Progenitor cell of endocrine pancreas (in vitro differentiated cells): ENCODE data around the gene SCAP. TPM values are rescaled to one million over a fixed set of nuclear protein-coding genes. Genes with fewer than 3 reads are reported as not detected.
A peak's percentile ranks its signal among the peaks of the same experiment; 100 is the strongest.

ENCODE experiments used
- DNase-seq: peaks from one replicate; pipeline ENCODE4 v3.0.0; 2021; ENCODE audit warnings: low spot score; ENCODE audit not compliant: unreplicated experiment
- H3K27ac Mint-ChIP-seq: 2 replicates; pipeline ENCODE4 v1.8.0; 2021; ENCODE audit warnings: mild to moderate bottlenecking, moderate library complexity, mixed read lengths
- H3K27me3 Mint-ChIP-seq: 2 replicates; pipeline ENCODE4 v1.8.0; 2021; ENCODE audit warnings: mixed read lengths
- H3K36me3 Mint-ChIP-seq: 2 replicates; pipeline ENCODE4 v1.8.0; 2022; ENCODE audit warnings: mixed read lengths; ENCODE audit not compliant: insufficient read depth
- H3K4me1 Mint-ChIP-seq: 2 replicates; pipeline ENCODE4 v1.8.0; 2021; ENCODE audit warnings: low read depth, mixed read lengths
- H3K4me3 Mint-ChIP-seq: 2 replicates; pipeline ENCODE4 v1.8.0; 2021; ENCODE audit warnings: low read depth, mild to moderate bottlenecking, moderate library complexity, mixed read lengths
- H3K9me3 Mint-ChIP-seq: 2 replicates; pipeline ENCODE4 v1.8.0; 2021; ENCODE audit warnings: low read depth, mixed read lengths
- total RNA-seq: library from RNA; stranded (reverse); gene quantifications from 2 replicates; pipeline ENCODE4 v1.2.1, GENCODE V29; 2021
- TF ChIP-seq, protein P1 (sequence below): fragments of 200-600 bp; sonication (generic); IDR thresholded peaks from one replicate; pipeline ENCODE4 v1.5.0; 2021; ENCODE audit warnings: antibody characterized with exemption, mild to moderate bottlenecking; ENCODE audit not compliant: unreplicated experiment

The SCAP gene
- total RNA-seq, 1 donor from 2014 or later = 140 TPM

DNA sequence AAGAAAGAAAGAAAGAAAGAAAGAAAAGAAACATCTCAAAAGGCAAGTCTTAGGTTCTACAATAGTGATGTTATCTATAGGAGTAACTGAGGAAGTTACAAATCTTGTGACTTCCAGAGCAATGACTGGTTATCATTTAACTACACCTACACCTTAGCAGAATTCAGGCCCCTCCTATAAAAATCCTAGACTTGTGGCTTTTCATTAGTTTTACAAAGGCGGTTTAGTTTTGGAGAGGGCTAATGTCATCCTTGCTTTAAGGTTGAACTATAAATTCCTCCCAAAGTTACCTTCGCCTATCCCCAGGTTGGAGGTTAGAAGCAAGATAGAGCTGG is 4.1 kb upstream of the SCAP start:
- DNase-seq = no peak
- Mint-ChIP-seq H3K36me3 (no peaks in the 10 kb centered on the region), H3K4me1 (peaks cover 20% of the 10 kb centered on the region), H3K27me3 (no peaks in the 10 kb centered on the region), H3K9me3 (no peaks in the 10 kb centered on the region), H3K4me3 (no peak overlapping the region), H3K27ac (no peak overlapping the region)
- TF ChIP-seq, protein P1, sequence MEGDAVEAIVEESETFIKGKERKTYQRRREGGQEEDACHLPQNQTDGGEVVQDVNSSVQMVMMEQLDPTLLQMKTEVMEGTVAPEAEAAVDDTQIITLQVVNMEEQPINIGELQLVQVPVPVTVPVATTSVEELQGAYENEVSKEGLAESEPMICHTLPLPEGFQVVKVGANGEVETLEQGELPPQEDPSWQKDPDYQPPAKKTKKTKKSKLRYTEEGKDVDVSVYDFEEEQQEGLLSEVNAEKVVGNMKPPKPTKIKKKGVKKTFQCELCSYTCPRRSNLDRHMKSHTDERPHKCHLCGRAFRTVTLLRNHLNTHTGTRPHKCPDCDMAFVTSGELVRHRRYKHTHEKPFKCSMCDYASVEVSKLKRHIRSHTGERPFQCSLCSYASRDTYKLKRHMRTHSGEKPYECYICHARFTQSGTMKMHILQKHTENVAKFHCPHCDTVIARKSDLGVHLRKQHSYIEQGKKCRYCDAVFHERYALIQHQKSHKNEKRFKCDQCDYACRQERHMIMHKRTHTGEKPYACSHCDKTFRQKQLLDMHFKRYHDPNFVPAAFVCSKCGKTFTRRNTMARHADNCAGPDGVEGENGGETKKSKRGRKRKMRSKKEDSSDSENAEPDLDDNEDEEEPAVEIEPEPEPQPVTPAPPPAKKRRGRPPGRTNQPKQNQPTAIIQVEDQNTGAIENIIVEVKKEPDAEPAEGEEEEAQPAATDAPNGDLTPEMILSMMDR = no peak

- Mint-ChIP-seq H3K27ac (no peak overlapping the region), H3K27me3 (no peaks in the 10 kb centered on the region), H3K9me3 (no peaks in the 10 kb centered on the region), H3K4me1 (peaks cover 35% of the 10 kb centered on the region), H3K4me3 (no peak overlapping the region), H3K36me3 (no peaks in the 10 kb centered on the region)
- TF ChIP-seq, protein P1 = no peak
- no peak for DNase-seq
Observed at GRCh38 chr3:47478022-47478421, 2.3 kb upstream of the SCAP start.

DNA sequence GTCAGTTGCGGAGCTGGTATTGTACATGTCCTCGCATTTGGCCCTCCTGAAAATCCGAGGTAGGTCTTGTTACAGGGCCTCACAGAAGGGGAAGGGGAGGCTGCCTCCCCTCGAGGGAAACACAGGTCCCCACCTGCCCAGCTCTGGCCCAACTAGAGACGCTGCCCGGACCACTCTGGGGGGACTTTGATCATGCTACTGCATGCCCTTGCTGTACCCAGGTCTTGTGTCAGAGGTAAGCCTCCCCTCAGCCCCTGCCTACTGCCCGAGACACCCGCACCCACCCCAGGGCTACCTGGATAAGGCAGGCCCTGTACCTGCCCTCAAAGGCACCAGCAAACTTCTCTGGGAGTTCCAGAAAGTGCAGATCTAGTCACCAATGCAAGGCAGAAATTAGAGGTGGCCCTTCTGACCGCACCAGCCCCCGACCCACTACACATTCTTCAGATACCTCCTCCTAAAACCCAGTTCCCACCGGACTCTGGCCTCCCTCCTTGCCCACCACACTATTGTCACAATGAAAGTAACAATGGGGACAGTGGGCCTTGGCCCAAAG is 981 bp upstream of the SCAP start:
- Mint-ChIP-seq H3K4me3 (peak overlapping the region; percentile 89), H3K27me3 (no peaks in the 10 kb centered on the region), H3K9me3 (no peaks in the 10 kb centered on the region), H3K4me1 (peaks cover 30% of the 10 kb centered on the region), H3K36me3 (no peaks in the 10 kb centered on the region), H3K27ac (peak overlapping the region; percentile 62)
- TF ChIP-seq, protein P1 = no peak
- no peak for DNase-seq

DNA sequence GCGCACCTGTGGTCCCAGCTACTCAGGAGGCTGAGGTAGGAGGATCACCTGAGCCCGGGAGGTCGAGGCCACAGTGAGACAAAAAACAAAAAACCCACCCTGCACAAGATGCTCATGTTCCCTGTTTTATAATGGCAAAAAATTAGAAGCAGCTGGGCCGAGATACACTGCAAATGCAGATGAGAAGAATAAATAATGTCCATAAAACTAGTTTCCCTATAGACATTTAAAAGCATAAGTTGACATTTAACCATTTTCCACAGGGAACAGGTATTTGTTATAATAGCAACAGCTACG is 537 bp upstream of the SCAP start:
- Mint-ChIP-seq H3K9me3 (no peaks in the 10 kb centered on the region), H3K4me1 (peaks cover 26% of the 10 kb centered on the region), H3K27me3 (no peaks in the 10 kb centered on the region), H3K36me3 (no peaks in the 10 kb centered on the region), H3K27ac (peak overlapping the region; percentile 69), H3K4me3 (peak overlapping the region; percentile 89)
- TF ChIP-seq, protein P1 = no peak
- no peak for DNase-seq

DNA sequence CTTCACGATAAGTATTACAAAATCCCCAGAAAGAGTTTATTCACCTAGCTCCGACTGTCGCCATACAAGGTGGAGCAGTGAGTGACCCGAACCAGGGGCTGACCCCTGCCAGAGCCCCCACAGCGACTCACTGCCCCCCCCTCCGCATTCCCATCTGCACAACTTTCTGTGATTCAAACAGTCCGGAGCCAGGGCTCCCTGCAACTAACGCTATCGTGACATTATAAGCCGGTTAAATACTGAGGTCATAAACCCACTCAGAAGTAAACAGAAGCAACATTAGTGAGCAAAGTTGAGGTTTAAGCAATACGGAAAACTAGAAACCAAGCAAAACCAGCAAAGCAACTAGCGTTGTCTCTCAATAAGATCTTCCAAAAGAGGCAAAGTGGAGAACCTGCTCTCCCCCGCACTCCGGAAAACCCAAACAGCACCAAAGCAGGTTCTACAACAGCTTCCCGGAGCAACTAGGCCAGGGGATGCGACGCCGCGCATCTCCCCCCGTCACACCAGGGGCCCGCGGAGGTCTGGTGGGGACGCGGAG is 642 bp downstream of the SCAP start:
- peak overlapping the region; percentile 95 for H3K27ac Mint-ChIP-seq
- peaks cover 26% of the 10 kb centered on the region for H3K4me1 Mint-ChIP-seq
- DNase-seq = no peak
- TF ChIP-seq, protein P1 = no peak
- no peaks in the 10 kb centered on the region for H3K9me3 Mint-ChIP-seq
- no peaks in the 10 kb centered on the region for H3K27me3 Mint-ChIP-seq
- H3K36me3 Mint-ChIP-seq = no peaks in the 10 kb centered on the region
- peak overlapping the region; percentile 89 for H3K4me3 Mint-ChIP-seq
